Muscle of leg (tissue), 11 donors: ENCODE data around the gene ZNF182. TPM values are rescaled to one million over a fixed set of nuclear protein-coding genes. Genes with fewer than 3 reads are reported as not detected.

ENCODE experiments used
- DNase-seq: peaks from one replicate; pipeline ENCODE4 v3.0.0; 2013
- H3K27ac ChIP-seq: one replicate; pipeline ENCODE4 v1.5.1; 2013; ENCODE audit warnings: mild to moderate bottlenecking, low read length, control low read depth
- H3K27me3 ChIP-seq: one replicate; pipeline ENCODE4 v1.6.1; 2013; ENCODE audit warnings: low read length; ENCODE audit not compliant: control insufficient read depth, insufficient read depth
- H3K36me3 ChIP-seq: one replicate; pipeline ENCODE4 v1.6.1; 2013; ENCODE audit warnings: low read length; ENCODE audit not compliant: control insufficient read depth, insufficient read depth
- H3K4me1 ChIP-seq: one replicate; pipeline ENCODE4 v1.6.1; 2013; ENCODE audit warnings: low read length; ENCODE audit not compliant: control insufficient read depth, insufficient read depth
- H3K4me3 ChIP-seq: one replicate; pipeline ENCODE4 v1.5.1; 2013; ENCODE audit warnings: low read length, control low read depth
- H3K9me3 ChIP-seq: replicated peaks from 2 replicates; pipeline ENCODE4 v1.6.1; 2013; ENCODE audit warnings: low read depth, low read length; ENCODE audit not compliant: control insufficient read depth
- WGBS: methylation state at CpG from one replicate; pipeline ENCODE4 v1.1.5; 2013; ENCODE audit warnings: missing lambda C conversion rate; ENCODE audit not compliant: insufficient coverage; 5-methylcytosine and 5-hydroxymethylcytosine counted together
- polyA plus RNA-seq, 8 donors: library from polyadenylated mRNA; unstranded; fragments of 120-200 nt; gene quantifications; one replicate each; pipeline versions ENCODE4 v1.2.1 to v1.2.3, GENCODE V29; 2013; ENCODE audit warnings: inconsistent platforms in 1 of 8, low replicate concordance in 1 of 8; ENCODE audit not compliant: insufficient read length in 8 of 8, insufficient read depth in 1 of 8
- total RNA-seq: library from RNA; stranded (reverse); fragments of 120-200 nt; gene quantifications from one replicate; pipeline ENCODE4 v1.2.4, GENCODE V29; 2013

ZNF182 gene
- total and polyA plus RNA-seq, 9 donors = 4.1 to 6.8 (median 4.9) TPM

GRCh38 chrX:47927212-47927611 is 76.6 kb downstream of the ZNF182 start:
- Histone ChIP-seq H3K4me3 (no peak overlapping the region), H3K27ac (no peak overlapping the region), H3K27me3 (no peaks in the 10 kb centered on the region), H3K9me3 (no peaks in the 10 kb centered on the region), H3K4me1 (no peaks in the 10 kb centered on the region), H3K36me3 (no peaks in the 10 kb centered on the region)
- no CpG with 5 or more reads among the region's 2 CpGs for WGBS
- DNase-seq = no peak

Other genes starting within 250 kb of the ZNF182 start
- gene ZNF81, start 167.1 kb downstream of the ZNF182 start, total RNA-seq = 6.3 TPM
- gene ZNF81, start 167.1 kb downstream of the ZNF182 start, polyA plus RNA-seq = 1 to 10 TPM; 3.0 to 5.1 (median 3.5) TPM
- not detected for gene SPACA5, start 3.0 kb upstream of the ZNF182 start, total RNA-seq
- gene SPACA5, start 3.0 kb upstream of the ZNF182 start, polyA plus RNA-seq = not detected
- gene ZNF630, start 67.7 kb upstream of the ZNF182 start, total RNA-seq = 2.3 TPM
- 1 to 10 TPM; 1.6 to 2.8 (median 2.0) TPM for gene ZNF630, start 67.7 kb upstream of the ZNF182 start, polyA plus RNA-seq
- gene SPACA5B, start 126.6 kb upstream of the ZNF182 start, total RNA-seq = not detected
- not detected for gene SPACA5B, start 126.6 kb upstream of the ZNF182 start, polyA plus RNA-seq
- not detected for gene SSX5, start 192.8 kb upstream of the ZNF182 start, total RNA-seq
- gene SSX5, start 192.8 kb upstream of the ZNF182 start, polyA plus RNA-seq = not detected